GM21786 (cell line): ENCODE results near the gene BICDL1.

Experiments
- ATAC-seq: cut with Tn5 transposase; IDR thresholded peaks from one replicate; pipeline ENCODE4 v1.9.1; 2021; ENCODE audit not compliant: unreplicated experiment

BICDL1 gene

DNA sequence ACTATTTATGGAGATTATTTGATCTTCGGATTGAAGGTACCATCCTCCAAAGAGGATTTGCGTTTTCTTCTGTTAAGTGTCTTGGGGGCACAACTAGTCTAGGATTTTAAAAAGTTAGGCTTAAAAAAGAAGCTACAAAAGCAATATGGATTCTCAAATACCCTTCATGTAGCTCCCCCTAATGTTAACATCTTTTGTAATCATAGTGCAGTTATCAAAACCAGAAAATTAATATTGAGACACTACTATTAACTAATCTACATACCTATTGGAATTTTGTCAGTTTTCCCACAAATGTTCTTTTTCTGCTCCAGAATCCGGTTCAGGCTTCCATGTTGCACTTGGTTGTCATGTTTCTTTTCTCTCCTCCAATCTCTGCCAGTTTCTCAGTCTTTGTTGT lies 62.5 kb downstream of the BICDL1 start:
- no peak for ATAC-seq

DNA sequence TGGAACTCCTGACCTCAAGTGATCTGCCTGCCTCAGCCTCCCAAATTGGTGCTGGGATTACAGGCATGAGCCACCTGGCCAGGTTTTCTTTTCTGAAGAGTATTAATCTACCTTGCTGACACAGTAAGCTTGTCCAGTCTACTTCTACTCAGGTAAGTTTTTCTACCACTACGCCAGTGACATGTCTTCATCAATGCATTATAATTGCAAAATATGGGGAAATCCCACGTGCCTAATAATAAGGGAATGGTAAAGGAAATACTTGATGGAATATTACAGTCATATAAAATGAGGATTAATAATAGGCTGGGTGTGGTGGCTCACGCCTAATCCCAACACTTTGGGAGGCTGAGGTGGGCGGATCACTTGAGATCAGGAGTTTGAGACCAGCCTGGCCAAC lies 65.3 kb downstream of the BICDL1 start:
- ATAC-seq = no peak

DNA sequence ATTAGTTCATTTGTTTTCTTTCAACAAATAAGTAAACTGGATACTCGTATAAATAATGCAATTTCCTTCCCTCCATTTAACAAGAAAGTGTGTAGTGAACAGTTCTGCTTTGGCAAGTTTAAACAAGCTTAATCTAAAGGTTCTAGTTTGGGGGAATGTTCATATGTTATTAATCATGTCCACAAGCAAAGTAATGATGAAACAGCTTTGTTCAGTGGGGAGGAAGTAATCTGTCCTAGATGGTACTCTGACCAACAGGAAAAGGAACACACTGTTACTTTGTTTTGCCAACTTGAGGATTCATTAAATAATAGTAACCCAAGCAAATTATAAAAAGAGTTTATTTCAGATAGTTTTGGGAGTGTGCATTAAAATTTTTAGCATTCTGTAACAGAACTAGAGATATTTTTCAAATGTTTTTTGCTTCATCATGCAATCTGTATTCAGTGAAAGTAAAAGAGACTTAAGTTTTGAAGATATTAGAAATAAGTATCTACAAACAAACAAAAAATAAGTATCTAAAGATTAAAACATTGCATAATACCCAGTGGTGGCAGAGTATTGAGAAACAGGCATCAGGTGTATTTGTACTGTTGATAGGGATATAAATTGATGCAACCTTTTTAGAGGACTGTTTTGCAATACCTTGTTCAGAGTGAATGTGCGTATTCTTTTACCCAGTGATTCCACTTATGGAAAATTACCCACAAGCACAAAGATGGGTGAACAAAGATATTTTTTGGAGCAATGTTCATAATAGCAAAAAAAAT lies 66.4 kb downstream of the BICDL1 start:
- no peak for ATAC-seq

GRCh38 chr12:120056739-120057138 lies 67.7 kb downstream of the BICDL1 start:
- ATAC-seq = no peak

GRCh38 chr12:120060196-120060595 lies 71.2 kb downstream of the BICDL1 start:
- no peak for ATAC-seq

- no peak for ATAC-seq
Measured at GRCh38 chr12:120060717-120061116, 71.7 kb downstream of the BICDL1 start.

DNA sequence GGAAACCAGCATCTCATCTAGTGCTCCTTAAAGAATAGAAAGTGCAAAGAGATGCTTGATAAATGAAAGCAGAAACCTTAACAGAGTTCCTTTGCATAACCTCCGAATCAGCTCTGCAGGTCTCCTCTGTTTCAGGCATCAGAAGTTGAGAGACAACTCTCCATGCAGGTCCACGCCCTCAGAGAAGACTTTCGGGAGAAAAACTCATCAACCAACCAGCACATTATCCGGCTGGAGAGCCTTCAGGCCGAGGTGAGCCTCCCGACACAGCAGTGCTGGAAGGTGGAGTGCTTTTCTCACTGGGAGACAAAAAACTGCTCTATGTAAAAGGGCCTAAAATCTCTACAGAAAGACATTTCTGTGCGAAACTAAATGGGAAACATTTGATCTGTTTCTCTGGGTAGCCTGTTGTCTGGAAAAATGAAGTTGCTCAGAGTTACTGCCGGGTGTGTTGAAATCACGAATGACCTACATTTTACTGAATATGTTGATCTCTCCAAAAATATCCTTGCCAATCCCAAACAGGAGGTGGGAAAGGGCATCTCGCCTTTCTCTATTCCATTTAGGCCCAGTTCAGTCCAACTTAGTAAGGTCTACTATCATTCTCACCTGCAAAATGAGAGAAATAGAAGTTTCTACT lies 72.7 kb downstream of the BICDL1 start:
- ATAC-seq = no peak

GRCh38 chr12:120062976-120063579 lies 74.0 kb downstream of the BICDL1 start:
- ATAC-seq = no peak

DNA sequence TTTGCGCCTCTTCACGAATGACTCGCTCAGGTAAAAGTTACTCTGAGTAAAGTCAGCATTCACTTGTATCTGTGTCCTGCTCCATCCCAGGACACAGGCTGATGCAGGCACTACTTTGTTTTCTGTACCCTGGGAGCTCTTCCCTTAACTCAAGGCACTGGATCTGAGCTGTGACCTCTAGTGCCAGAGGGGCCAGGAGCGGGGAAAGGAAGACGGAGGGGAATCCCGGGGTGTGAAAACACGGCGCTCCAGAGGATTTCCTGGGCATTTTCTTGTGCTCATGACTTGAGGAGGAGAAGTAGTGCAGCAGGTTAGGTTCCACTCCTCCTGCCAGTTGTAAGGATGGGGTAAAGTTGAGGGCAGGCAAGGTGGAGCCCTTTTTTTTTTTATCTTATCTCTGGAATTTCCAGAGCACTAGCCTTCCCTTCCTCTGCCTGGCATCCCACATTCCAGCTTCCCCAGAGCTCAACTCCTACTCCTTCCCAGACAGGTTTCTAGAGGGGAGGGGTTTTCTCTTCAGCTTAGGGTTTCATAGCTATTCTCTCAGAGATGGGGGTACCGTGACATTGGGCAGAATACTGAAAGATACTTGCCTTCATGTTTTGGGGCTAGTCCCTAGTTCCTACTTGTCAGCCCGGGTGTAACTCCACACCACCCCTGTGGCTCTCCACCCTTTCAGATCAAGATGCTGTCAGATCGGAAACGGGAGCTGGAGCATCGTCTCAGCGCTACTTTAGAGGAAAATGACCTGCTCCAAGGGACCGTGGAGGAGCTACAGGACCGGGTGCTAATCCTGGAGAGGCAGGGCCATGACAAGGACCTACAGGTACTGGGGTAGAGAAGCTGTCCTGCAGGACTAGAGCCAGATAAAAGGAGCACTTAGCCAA lies 75.3 kb downstream of the BICDL1 start:
- no peak for ATAC-seq

GRCh38 chr12:120065472-120065871 lies 76.4 kb downstream of the BICDL1 start:
- ATAC-seq = no peak

GRCh38 chr12:120066341-120066740 lies 77.3 kb downstream of the BICDL1 start:
- no peak for ATAC-seq

- ATAC-seq = no peak
Measured at GRCh38 chr12:120067084-120067869, 78.2 kb downstream of the BICDL1 start.

GRCh38 chr12:120067901-120068300 lies 78.9 kb downstream of the BICDL1 start:
- ATAC-seq = no peak

GRCh38 chr12:120069278-120069677 lies 80.2 kb downstream of the BICDL1 start:
- ATAC-seq = no peak

DNA sequence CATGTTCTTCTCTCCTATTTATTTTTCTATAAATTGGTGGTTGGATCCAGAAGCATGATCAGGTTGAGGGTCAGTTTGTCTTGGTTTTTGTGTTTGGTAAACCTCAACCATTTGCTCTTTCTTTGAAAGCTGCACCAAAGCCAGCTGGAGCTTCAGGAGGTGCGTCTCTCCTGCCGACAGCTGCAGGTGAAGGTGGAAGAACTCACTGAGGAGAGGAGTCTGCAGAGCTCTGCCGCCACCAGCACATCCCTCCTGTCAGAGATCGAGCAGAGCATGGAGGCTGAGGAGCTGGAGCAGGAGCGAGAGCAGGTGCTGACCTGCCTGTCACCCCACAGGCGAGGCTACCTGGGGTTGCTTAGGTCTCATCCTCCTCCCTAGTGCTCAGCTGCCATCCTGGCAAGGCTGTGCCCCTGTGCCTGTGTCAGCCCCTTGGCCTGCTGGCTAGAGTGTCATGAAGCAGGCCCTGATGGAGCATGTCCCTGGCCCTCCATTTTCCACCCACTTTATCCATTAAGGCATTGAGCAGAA lies 82.5 kb downstream of the BICDL1 start:
- ATAC-seq = no peak

DNA sequence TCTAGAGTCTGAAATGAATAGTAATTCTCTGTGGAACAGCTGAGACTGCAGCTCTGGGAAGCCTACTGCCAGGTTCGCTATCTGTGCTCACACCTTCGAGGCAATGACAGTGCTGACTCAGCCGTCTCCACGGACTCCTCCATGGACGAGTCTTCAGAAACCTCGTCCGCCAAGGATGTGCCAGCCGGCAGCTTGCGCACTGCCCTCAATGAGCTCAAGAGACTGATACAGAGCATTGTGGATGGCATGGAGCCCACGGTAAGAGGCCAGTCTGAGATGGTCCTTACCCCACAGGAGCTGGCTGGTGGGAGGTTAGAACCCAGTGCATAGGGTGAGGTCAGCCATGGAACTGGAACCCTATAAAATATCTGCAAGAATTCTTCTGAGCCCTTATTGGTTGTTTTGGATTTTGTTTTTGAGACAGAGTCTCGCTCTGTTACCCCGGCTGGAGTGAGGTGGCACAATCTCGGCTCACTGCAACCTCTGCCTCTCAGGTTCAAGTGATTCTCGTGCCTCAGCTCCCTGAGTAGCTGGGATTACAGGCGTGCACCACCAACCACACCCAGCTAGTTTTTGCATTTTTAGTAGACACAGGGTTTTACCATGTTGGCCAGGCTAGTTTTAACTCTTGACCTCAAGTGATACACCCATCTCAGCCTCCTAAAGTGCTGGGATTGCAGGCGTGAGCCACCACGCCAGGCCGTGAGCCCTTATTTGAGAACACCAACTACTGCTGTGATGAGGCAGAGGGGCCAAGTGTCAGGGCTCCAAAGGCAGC lies 83.6 kb downstream of the BICDL1 start:
- no peak for ATAC-seq

DNA sequence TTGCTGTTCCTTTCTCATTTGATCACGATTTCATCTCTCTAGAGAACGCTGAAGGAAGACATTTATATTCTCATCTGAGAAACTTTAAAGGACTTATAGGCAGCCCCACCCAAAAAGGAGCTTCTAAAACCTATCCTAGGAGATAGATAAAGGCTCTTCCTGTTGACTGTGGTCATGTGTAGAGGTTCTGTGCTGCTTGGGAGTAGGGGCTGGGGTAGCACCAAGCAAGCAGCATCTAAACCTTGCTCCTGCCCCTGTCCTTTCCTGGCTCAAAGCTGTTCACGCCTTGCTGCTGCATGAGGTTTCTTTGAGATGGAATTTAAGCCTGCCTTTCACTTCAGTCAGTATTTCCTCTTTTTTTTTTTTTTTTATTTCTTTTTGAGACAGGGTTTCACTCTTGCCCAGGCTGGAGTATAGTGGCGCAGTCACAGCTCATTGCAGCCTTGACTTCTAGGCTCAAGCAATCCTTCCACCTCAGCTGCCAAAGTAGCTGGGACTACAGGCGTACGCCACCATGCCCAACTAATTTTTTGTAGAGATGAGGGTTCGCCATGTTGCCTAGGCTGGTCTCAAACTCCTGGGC lies 86.1 kb downstream of the BICDL1 start:
- no peak for ATAC-seq

DNA sequence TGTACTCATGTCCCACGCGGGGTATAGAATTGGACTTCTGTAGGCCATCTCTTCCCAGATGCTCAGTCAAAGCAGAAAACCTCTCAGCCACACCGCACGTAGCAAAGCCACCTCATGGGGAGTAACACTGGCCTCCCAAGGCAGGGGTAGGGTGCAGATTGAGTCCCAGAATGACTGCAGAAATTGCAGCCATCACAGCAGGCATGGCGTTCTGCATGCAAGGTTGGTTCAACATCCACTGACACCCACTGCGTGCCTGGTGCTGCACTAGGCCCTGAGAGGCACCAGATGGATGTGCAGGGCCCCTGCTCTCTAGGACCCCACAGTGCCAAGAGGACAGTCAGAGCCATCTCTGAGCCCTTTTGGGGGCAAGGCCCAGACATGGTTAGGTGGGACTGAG lies 87.6 kb downstream of the BICDL1 start:
- no peak for ATAC-seq

- ATAC-seq = no peak
Measured at GRCh38 chr12:120077260-120077659, 88.2 kb downstream of the BICDL1 start.
